Measurements from ENCODE around the gene LTBP3.

- TF ChIP-seq RCOR1 (IDR thresholded peaks at IDR 0.05; ENCODE audit: insufficient replicate concordance, low read length) (no peak), CTCF (conservative IDR thresholded peaks at IDR 0.05; ENCODE audit: low read depth, low read length) (no peak), POLR2A (IDR thresholded peaks at IDR 0.05; ENCODE audit: low read depth, low read length) (no peak; the same call in 1 of the 2 replicates), CEBPB (IDR thresholded peaks at IDR 0.05; ENCODE audit: low read depth, low read length) (no peak), SMC3 (IDR thresholded peaks at IDR 0.05; ENCODE audit: low read depth, low read length) (no peak), USF2 (IDR thresholded peaks at IDR 0.05; ENCODE audit: low read depth, low read length) (no peak), ELK1 (IDR thresholded peaks at IDR 0.05; ENCODE audit: borderline replicate concordance, low read depth, low read length) (no peak), RAD21 (IDR thresholded peaks at IDR 0.05; ENCODE audit: low read length) (no peak)
Measured at GRCh38 chr11:65557280-65558001, 718 bp downstream of the LTBP3 start.

Measured in IMR-90 (cell line).